Neuronal stem cell (in vitro differentiated cells): Measurements from ENCODE around the gene PRIMPOL.

Experiments used
- DNase-seq: peaks from one replicate; pipeline ENCODE4 v3.0.0-alpha.2; 2013; ENCODE audit warnings: low spot score
- H2AFZ ChIP-seq: one replicate; pipeline ENCODE4 v1.6.1; 2013; ENCODE audit warnings: mild to moderate bottlenecking, low read length, inconsistent platforms
- H2AK5ac ChIP-seq: 2 replicates; pipeline ENCODE4 v1.6.1; 2013; ENCODE audit warnings: low read depth, mild to moderate bottlenecking, inconsistent platforms, low read length, moderate library complexity, mixed read lengths
- H2BK120ac ChIP-seq: 2 replicates; pipeline ENCODE4 v1.6.1; 2013; ENCODE audit warnings: low read depth, mild to moderate bottlenecking, inconsistent platforms, low read length, moderate library complexity, mixed read lengths
- H2BK12ac ChIP-seq: one replicate; pipeline ENCODE4 v1.6.1; 2013; ENCODE audit warnings: low read length, inconsistent platforms
- H2BK15ac ChIP-seq: 2 replicates; pipeline ENCODE4 v1.6.1; 2013; ENCODE audit warnings: mild to moderate bottlenecking, low read length, inconsistent platforms, mixed read lengths
- H2BK5ac ChIP-seq: one replicate; pipeline ENCODE4 v1.6.1; 2013; ENCODE audit warnings: inconsistent platforms, mild to moderate bottlenecking, low read length, moderate library complexity
- H3K14ac ChIP-seq: one replicate; pipeline ENCODE4 v1.6.1; 2013; ENCODE audit warnings: low read length, inconsistent platforms
- H3K18ac ChIP-seq: 2 replicates; pipeline ENCODE4 v1.6.1; 2013; ENCODE audit warnings: low read length, inconsistent platforms
- H3K23ac ChIP-seq: 2 replicates; pipeline ENCODE4 v1.6.1; 2013; ENCODE audit warnings: low read depth, mild to moderate bottlenecking, mixed read lengths, low read length, inconsistent platforms; ENCODE audit not compliant: poor library complexity
- H3K27ac ChIP-seq: replicated peaks from 3 replicates; pipeline ENCODE4 v1.5.1; 2013; ENCODE audit warnings: low read length, inconsistent platforms
- H3K27me3 ChIP-seq, 3 experiments: 2 replicates each; pipeline ENCODE4 v1.6.1; 2013; ENCODE audit warnings: low read length in 3 of 3, mild to moderate bottlenecking in 2 of 3, inconsistent platforms in 1 of 3, low read depth in 1 of 3, mixed read lengths in 1 of 3, moderate library complexity in 1 of 3; ENCODE audit not compliant: control insufficient read depth in 3 of 3, insufficient read depth in 3 of 3
- H3K36me3 ChIP-seq, 2 donors: replicated peaks in 1 of 2; 2 replicates each; pipeline ENCODE4 v1.6.1; 2013; ENCODE audit warnings: low read length in 2 of 2; ENCODE audit not compliant: control insufficient read depth in 2 of 2, insufficient read depth in 2 of 2
- H3K4ac ChIP-seq: 2 replicates; pipeline ENCODE4 v1.6.1; 2013; ENCODE audit warnings: inconsistent platforms, mild to moderate bottlenecking, low read length, moderate library complexity
- H3K4me1 ChIP-seq, 2 donors: 1 replicate in 1 of 2; 2 replicates in 1 of 2; pipeline ENCODE4 v1.6.1; 2013; ENCODE audit warnings: low read length in 2 of 2, low read depth in 1 of 2; ENCODE audit not compliant: control insufficient read depth in 2 of 2, insufficient read depth in 1 of 2
- H3K4me2 ChIP-seq: one replicate; pipeline ENCODE4 v1.6.1; 2013; ENCODE audit warnings: mild to moderate bottlenecking, low read length, inconsistent platforms; ENCODE audit not compliant: insufficient read depth, poor library complexity, severe bottlenecking
- H3K4me3 ChIP-seq, 2 donors: 2 replicates each; pipeline ENCODE4 v1.5.1; 2013; ENCODE audit warnings: low read length in 2 of 2, mild to moderate bottlenecking in 2 of 2, inconsistent platforms in 1 of 2, moderate library complexity in 1 of 2
- H3K79me1 ChIP-seq: one replicate; pipeline ENCODE4 v1.6.1; 2013; ENCODE audit warnings: low read depth, mild to moderate bottlenecking, inconsistent platforms, low read length, moderate library complexity
- H3K9ac ChIP-seq: one replicate; pipeline ENCODE4 v1.6.1; 2013; ENCODE audit warnings: mild to moderate bottlenecking, low read depth, low read length, inconsistent platforms; ENCODE audit not compliant: poor library complexity
- H3K9me3 ChIP-seq, 2 donors: replicated peaks in 1 of 2; 2 replicates each; pipeline versions ENCODE3 to v1.6.1; 2013; ENCODE audit warnings: low read length in 2 of 2, mild to moderate bottlenecking in 2 of 2, inconsistent platforms in 1 of 2, low read depth in 1 of 2, mixed read lengths in 1 of 2, moderate library complexity in 1 of 2; ENCODE audit not compliant: control insufficient read depth in 2 of 2, insufficient read depth in 1 of 2
- H4K8ac ChIP-seq: one replicate; pipeline ENCODE4 v1.6.1; 2013; ENCODE audit warnings: low read depth, mild to moderate bottlenecking, inconsistent platforms, low read length, moderate library complexity
- H4K91ac ChIP-seq: one replicate; pipeline ENCODE4 v1.6.1; 2013; ENCODE audit warnings: low read length, low read depth, mild to moderate bottlenecking, inconsistent platforms; ENCODE audit not compliant: poor library complexity
- WGBS, 2 donors: extraction: QIAGEN DNeasy Blood & Tissue Kit; methylation state at CpG; one replicate each; pipeline ENCODE4 v1.1.7; 2013; ENCODE audit warnings: missing lambda C conversion rate in 2 of 2, mixed read lengths in 1 of 2; ENCODE audit not compliant: insufficient read length in 2 of 2, insufficient replicate concordance in 1 of 2; ENCODE audit errors: extremely low coverage in 2 of 2; 5-methylcytosine and 5-hydroxymethylcytosine counted together

Gene PRIMPOL

DNA sequence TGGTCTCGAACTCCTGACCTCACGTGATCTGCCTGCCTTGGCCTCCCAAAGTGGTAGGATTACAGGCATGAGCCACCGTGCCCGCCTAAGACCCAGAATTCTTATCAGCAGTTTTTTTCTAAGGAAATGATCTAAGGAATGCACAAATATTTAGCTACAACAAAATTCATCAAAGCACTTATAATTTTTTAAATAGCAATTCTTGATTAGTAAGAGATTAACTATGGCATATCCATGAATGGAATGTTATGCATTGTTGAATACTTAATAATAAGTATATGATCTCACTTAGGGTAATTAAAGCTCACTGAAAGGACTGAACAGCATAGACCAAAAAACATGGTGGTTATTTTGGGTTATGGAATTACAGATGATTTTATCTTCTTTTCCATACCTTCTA is 66.0 kb downstream of the PRIMPOL start:
- no peak for DNase-seq
- H3K18ac ChIP-seq = no peak overlapping the region
- no CpG with 5 or more reads among the region's 4 CpGs for WGBS, 2 donors
- no peak overlapping the region for H4K91ac ChIP-seq
- H3K9me3 ChIP-seq = no peaks in the 10 kb centered on the region
- no peak overlapping the region for H3K4me3 ChIP-seq
- peaks cover 27 to 100% of the 10 kb centered on the region in 2 donors for H3K36me3 ChIP-seq
- no peak overlapping the region for H3K27ac ChIP-seq
- H3K4me2 ChIP-seq = no peak overlapping the region
- H3K4ac ChIP-seq = no peak overlapping the region
- H2AFZ ChIP-seq = no peak overlapping the region
- no peaks in the 10 kb centered on the region for H3K27me3 ChIP-seq
- peaks cover 1% of the 10 kb centered on the region for H3K79me1 ChIP-seq
- no peak overlapping the region for H2BK15ac ChIP-seq
- H3K23ac ChIP-seq = no peak overlapping the region
- no peak overlapping the region for H2BK120ac ChIP-seq
- no peak overlapping the region for H3K9ac ChIP-seq
- no peak overlapping the region for H2BK5ac ChIP-seq
- no peaks in the 10 kb centered on the region for H3K4me1 ChIP-seq
- H3K14ac ChIP-seq = no peak overlapping the region
- no peak overlapping the region for H2AK5ac ChIP-seq
- H4K8ac ChIP-seq = no peak overlapping the region
- no peak overlapping the region for H2BK12ac ChIP-seq

DNA sequence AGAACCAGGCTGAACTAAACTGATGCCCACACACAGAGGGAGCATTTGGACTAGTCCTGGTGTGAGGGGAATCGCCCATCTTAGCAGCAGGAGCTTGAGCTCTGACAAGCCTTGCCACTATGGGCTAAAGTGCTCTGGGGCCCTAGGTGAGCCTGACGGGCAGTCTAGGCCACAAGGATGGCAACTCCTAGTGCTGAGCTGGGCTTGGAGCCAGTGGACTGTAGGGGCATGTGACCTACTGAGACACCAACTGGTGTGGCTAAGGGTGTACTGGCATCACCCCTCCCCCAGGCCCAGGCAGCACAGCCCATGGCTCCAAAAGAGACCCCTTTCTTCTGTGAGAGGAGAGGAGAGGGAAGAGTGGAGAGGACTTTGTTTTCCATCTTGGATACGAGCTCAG is 69.9 kb downstream of the PRIMPOL start:
- Histone ChIP-seq H3K36me3 (peaks cover 22 to 98% of the 10 kb centered on the region in 2 donors), H3K9me3 (peaks cover 0 to 16% of the 10 kb centered on the region in 2 donors), H3K4me1 (no peaks in the 10 kb centered on the region), H2BK120ac (no peak overlapping the region), H3K4ac (no peak overlapping the region), H3K27me3 (no peaks in the 10 kb centered on the region), H3K14ac (no peak overlapping the region), H2BK12ac (no peak overlapping the region), H3K27ac (no peak overlapping the region), H2BK5ac (no peak overlapping the region), H2BK15ac (no peak overlapping the region), H2AK5ac (no peak overlapping the region), H2AFZ (no peak overlapping the region), H3K4me3 (no peak overlapping the region), H3K9ac (no peak overlapping the region), H3K4me2 (no peak overlapping the region), H4K8ac (no peak overlapping the region), H3K23ac (no peak overlapping the region), H4K91ac (no peak overlapping the region), H3K18ac (no peak overlapping the region), H3K79me1 (peaks cover 1% of the 10 kb centered on the region)
- WGBS, 2 donors = no CpG with 5 or more reads among the region's 3 CpGs
- no peak for DNase-seq

- Histone ChIP-seq H2AK5ac (no peak overlapping the region), H2BK12ac (no peak overlapping the region), H3K4ac (no peak overlapping the region), H2BK120ac (no peak overlapping the region), H2BK5ac (no peak overlapping the region), H3K27ac (no peak overlapping the region), H3K9me3 (peaks cover 0 to 16% of the 10 kb centered on the region in 2 donors), H3K14ac (no peak overlapping the region), H2AFZ (no peak overlapping the region), H3K18ac (no peak overlapping the region), H3K23ac (no peak overlapping the region), H4K8ac (no peak overlapping the region), H3K27me3 (no peaks in the 10 kb centered on the region), H3K4me3 (no peak overlapping the region), H3K36me3 (peaks cover 22 to 98% of the 10 kb centered on the region in 2 donors), H3K79me1 (peaks cover 1% of the 10 kb centered on the region), H3K4me2 (no peak overlapping the region), H3K9ac (no peak overlapping the region), H3K4me1 (no peaks in the 10 kb centered on the region), H4K91ac (no peak overlapping the region), H2BK15ac (no peak overlapping the region)
- no peak for DNase-seq
Observed at GRCh38 chr4:184721254-184721653, 71.7 kb downstream of the PRIMPOL start.

GRCh38 chr4:184722798-184723197 is 73.3 kb downstream of the PRIMPOL start:
- DNase-seq = no peak

More at GRCh38 chr4:184722798-184723197, 73.3 kb downstream of the PRIMPOL start:
- Histone ChIP-seq H3K4me2 (no peak overlapping the region), H3K27me3 (no peaks in the 10 kb centered on the region), H3K4me1 (no peaks in the 10 kb centered on the region), H2BK12ac (no peak overlapping the region), H3K4ac (no peak overlapping the region), H3K9ac (no peak overlapping the region), H2AFZ (no peak overlapping the region), H3K14ac (no peak overlapping the region), H2AK5ac (no peak overlapping the region), H2BK15ac (no peak overlapping the region), H4K8ac (no peak overlapping the region), H3K4me3 (no peak overlapping the region), H3K27ac (no peak overlapping the region), H2BK120ac (no peak overlapping the region), H2BK5ac (no peak overlapping the region), H4K91ac (no peak overlapping the region), H3K9me3 (peaks cover 0 to 18% of the 10 kb centered on the region in 2 donors), H3K79me1 (peaks cover 1% of the 10 kb centered on the region), H3K18ac (no peak overlapping the region), H3K23ac (no peak overlapping the region), H3K36me3 (peaks cover 25 to 97% of the 10 kb centered on the region in 2 donors)
- no CpG with 5 or more reads among the region's 1 CpG for WGBS, 2 donors
